ENCODE measurements around the gene C10orf143. TPM values are rescaled to one million over a fixed set of nuclear protein-coding genes. Genes with fewer than 3 reads are reported as not detected.
A peak's percentile ranks its signal among the peaks of the same experiment; 100 is the strongest.

C10orf143 gene
- total and polyA plus RNA-seq, 3 donors from 2014 or later: 3.7 to 7.6 (median 7.2) TPM

- H3K27me3 ChIP-seq: no peaks in the 10 kb centered on the region
- TF ChIP-seq CTCF (IDR thresholded peaks at IDR 0.05) (no peak), POLR2A (IDR thresholded peaks at IDR 0.05) (no peak)
- no peaks in the 10 kb centered on the region for H3K9me3 ChIP-seq
- peak overlapping the region in 1 of 2 donors; percentile 20 for H3K4me3 ChIP-seq
- 58% methylated on average over 30 to 35 of the region's 35 CpGs for WGBS, 2 donors
- H3K36me3 ChIP-seq (ENCODE audit: low read depth, missing control alignments): no peaks in the 10 kb centered on the region
- DNase-seq: no peak
- no peaks in the 10 kb centered on the region for H3K4me1 ChIP-seq
- intact Hi-C loops (cut with DNase I; ENCODE audit: low total_unique reads): no loop called here
- H3K27ac ChIP-seq: no peak overlapping the region
These were observed 96.2 kb downstream of the C10orf143 start for GRCh38 chr10:130014263-130015074.

Other genes with a start within 250 kb of the C10orf143 start
- 1 to 10 TPM; 6.0 to 7.6 TPM for gene EBF3, start 146.6 kb downstream of the C10orf143 start, total RNA-seq
- gene EBF3, start 146.6 kb downstream of the C10orf143 start, polyA plus RNA-seq (ENCODE audit: insufficient read depth, low read depth, low replicate concordance): 4.0 TPM
- gene GLRX3, start 25.6 kb upstream of the C10orf143 start, total RNA-seq: 10 to 100 TPM; 60.8 to 63.5 TPM
- 141 TPM for gene GLRX3, start 25.6 kb upstream of the C10orf143 start, polyA plus RNA-seq (ENCODE audit: insufficient read depth, low read depth, low replicate concordance)